NCI-H1048 (cell line): ENCODE data around the gene ATF5.
"Not testable (repeated sequence)": the region's sequence is repeated elsewhere in the genome, so short reads cannot be mapped to it uniquely, and the experiment has no call there.

Experiments
- DNase-seq: peaks from one replicate; lab custom pipeline; 2025; lab: John Stamatoyannopoulos, UW

Gene ATF5

GRCh38 chr19:49949742-49950589, 21.0 kb downstream of the ATF5 start:
- DNase-seq, result no peak

- DNase-seq, result no peak
These were observed 21.6 kb downstream of the ATF5 start for GRCh38 chr19:49950590-49950948.

GRCh38 chr19:49950956-49951526, 22.0 kb downstream of the ATF5 start:
- DNase-seq, result no peak

- no peak for DNase-seq
These were observed 22.9 kb downstream of the ATF5 start for GRCh38 chr19:49951806-49952478.

- no peak for DNase-seq
These were observed 23.5 kb downstream of the ATF5 start for GRCh38 chr19:49952479-49952836.

- DNase-seq, result no peak
These were observed 23.9 kb downstream of the ATF5 start for GRCh38 chr19:49952906-49953305.

GRCh38 chr19:49953416-49953815, 24.4 kb downstream of the ATF5 start:
- DNase-seq, result no peak

GRCh38 chr19:49954092-49954829, 25.3 kb downstream of the ATF5 start:
- no peak for DNase-seq

- no peak for DNase-seq
These were observed 25.9 kb downstream of the ATF5 start for GRCh38 chr19:49954933-49955332.

GRCh38 chr19:49956115-49956495, 27.1 kb downstream of the ATF5 start:
- DNase-seq, result no peak

- DNase-seq, result no peak
These were observed 28.4 kb downstream of the ATF5 start for GRCh38 chr19:49957262-49957915.

- DNase-seq, result not testable (repeated sequence)
These were observed 29.1 kb downstream of the ATF5 start for GRCh38 chr19:49958144-49958543.

GRCh38 chr19:49958596-49958995, 29.6 kb downstream of the ATF5 start:
- DNase-seq, result not testable (repeated sequence)

GRCh38 chr19:49959892-49960291, 30.9 kb downstream of the ATF5 start:
- not testable (repeated sequence) for DNase-seq

- not testable (repeated sequence) for DNase-seq
These were observed 32.0 kb downstream of the ATF5 start, which contains the start of gene SIGLEC11 for GRCh38 chr19:49960980-49961379. SIGLEC11 (minus strand) TSS chr19:49961172; CDS start chr19:49961081, 91 bp downstream.

- no peak for DNase-seq
These were observed 39.4 kb downstream of the ATF5 start for GRCh38 chr19:49968279-49968922.

GRCh38 chr19:49969355-49969754, 40.4 kb downstream of the ATF5 start:
- DNase-seq, result not testable (repeated sequence)

GRCh38 chr19:49971991-49972411, 43.0 kb downstream of the ATF5 start:
- no peak for DNase-seq

- no peak for DNase-seq
These were observed 43.8 kb downstream of the ATF5 start for GRCh38 chr19:49972841-49973240.

GRCh38 chr19:49973987-49974386, 45.0 kb downstream of the ATF5 start:
- DNase-seq, result no peak

- DNase-seq, result no peak
These were observed 46.0 kb downstream of the ATF5 start for GRCh38 chr19:49975051-49975450.
